ENCODE results near the gene PIP4K2B. TPM values are rescaled to one million over a fixed set of nuclear protein-coding genes. Genes with fewer than 3 reads are reported as not detected.

The PIP4K2B gene
- total RNA-seq, 2 donors from 2014 or later, result 25.4 to 33.2 TPM

GRCh38 chr17:38746004-38746848 is 53.1 kb downstream of the PIP4K2B start:
- H3K27ac Mint-ChIP-seq, result no peak overlapping the region
- ATAC-seq (no peak), DNase-seq (ENCODE audit: low spot score) (no peak)
- peaks cover 31 to 34% of the 10 kb centered on the region in 2 donors for H3K27me3 Mint-ChIP-seq
- H3K4me3 Mint-ChIP-seq, result peak overlapping the region; percentile 55
- no peaks in the 10 kb centered on the region for H3K36me3 Mint-ChIP-seq
- H3K9me3 Mint-ChIP-seq, result no peaks in the 10 kb centered on the region
- H3K4me1 Mint-ChIP-seq (ENCODE audit: low read depth in 2 of 2), result peaks cover 8 to 24% of the 10 kb centered on the region in 2 donors

GRCh38 chr17:38745545-38745944 is 53.8 kb downstream of the PIP4K2B start:
- ATAC-seq (no peak), DNase-seq (ENCODE audit: low spot score) (no peak)
- Mint-ChIP-seq H3K27me3 (peaks cover 24 to 31% of the 10 kb centered on the region in 2 donors), H3K4me1 (ENCODE audit: low read depth in 2 of 2) (peaks cover under 1 to 17% of the 10 kb centered on the region in 2 donors), H3K4me3 (no peak overlapping the region), H3K27ac (no peak overlapping the region), H3K36me3 (no peaks in the 10 kb centered on the region), H3K9me3 (no peaks in the 10 kb centered on the region)

DNA sequence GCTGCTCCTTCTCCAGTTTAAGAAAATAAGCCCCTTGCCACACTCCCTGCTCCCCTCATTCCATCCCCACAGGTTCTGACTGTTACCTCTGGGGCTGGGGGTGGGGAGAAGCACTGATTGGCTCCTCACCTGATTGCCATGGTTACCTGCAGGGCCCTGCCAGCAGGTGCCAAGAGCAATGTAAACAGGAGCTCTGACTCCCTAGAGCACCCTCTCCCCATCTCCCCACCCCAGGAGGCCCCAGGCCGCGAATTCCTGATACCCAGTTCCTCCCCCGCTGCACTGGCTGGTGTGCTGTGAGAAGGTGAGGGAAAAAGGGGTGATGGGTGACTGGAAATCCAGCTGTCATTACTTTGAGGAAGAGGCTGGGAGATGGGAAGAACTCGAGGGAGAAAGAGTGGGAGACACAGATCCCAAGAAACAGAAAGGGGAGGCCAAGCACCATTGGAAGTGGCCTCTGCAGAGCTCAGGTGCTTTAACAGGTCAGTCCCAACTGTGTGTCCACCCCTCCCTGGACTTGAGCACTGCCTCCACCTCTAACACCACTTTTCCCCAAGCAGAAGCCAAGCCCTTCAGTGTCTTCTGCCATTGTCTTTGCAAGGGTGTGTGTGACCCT is 55.7 kb downstream of the PIP4K2B start:
- H3K27ac Mint-ChIP-seq, result no peak overlapping the region
- ATAC-seq (no peak), DNase-seq (ENCODE audit: low spot score) (no peak)
- H3K27me3 Mint-ChIP-seq, result peaks cover 24% of the 10 kb centered on the region in 2 donors
- H3K9me3 Mint-ChIP-seq, result no peaks in the 10 kb centered on the region
- no peak overlapping the region for H3K4me3 Mint-ChIP-seq
- H3K4me1 Mint-ChIP-seq (ENCODE audit: low read depth in 2 of 2), result peaks cover 0 to 11% of the 10 kb centered on the region in 2 donors
- H3K36me3 Mint-ChIP-seq, result no peaks in the 10 kb centered on the region

- DNase-seq (ENCODE audit: low spot score), result no peak
Measured at GRCh38 chr17:38742411-38743308, 56.7 kb downstream of the PIP4K2B start.

GRCh38 chr17:38741921-38742410 is 57.4 kb downstream of the PIP4K2B start:
- ATAC-seq (no peak), DNase-seq (ENCODE audit: low spot score) (no peak)
- no peak overlapping the region for H3K27ac Mint-ChIP-seq
- H3K9me3 Mint-ChIP-seq, result no peaks in the 10 kb centered on the region
- H3K36me3 Mint-ChIP-seq, result no peaks in the 10 kb centered on the region
- peaks cover 21 to 24% of the 10 kb centered on the region in 2 donors for H3K27me3 Mint-ChIP-seq
- no peak overlapping the region for H3K4me3 Mint-ChIP-seq
- peaks cover 0 to 8% of the 10 kb centered on the region in 2 donors for H3K4me1 Mint-ChIP-seq (ENCODE audit: low read depth in 2 of 2)

More at GRCh38 chr17:38742411-38743308, 56.7 kb downstream of the PIP4K2B start:
- peak in 1 of 2 donors; percentile 41 for ATAC-seq
- peaks cover 21 to 24% of the 10 kb centered on the region in 2 donors for H3K27me3 Mint-ChIP-seq
- peaks cover 0 to 8% of the 10 kb centered on the region in 2 donors for H3K4me1 Mint-ChIP-seq (ENCODE audit: low read depth in 2 of 2)
- H3K9me3 Mint-ChIP-seq, result no peaks in the 10 kb centered on the region
- no peak overlapping the region for H3K4me3 Mint-ChIP-seq
- H3K36me3 Mint-ChIP-seq, result no peaks in the 10 kb centered on the region
- H3K27ac Mint-ChIP-seq, result no peak overlapping the region

DNA sequence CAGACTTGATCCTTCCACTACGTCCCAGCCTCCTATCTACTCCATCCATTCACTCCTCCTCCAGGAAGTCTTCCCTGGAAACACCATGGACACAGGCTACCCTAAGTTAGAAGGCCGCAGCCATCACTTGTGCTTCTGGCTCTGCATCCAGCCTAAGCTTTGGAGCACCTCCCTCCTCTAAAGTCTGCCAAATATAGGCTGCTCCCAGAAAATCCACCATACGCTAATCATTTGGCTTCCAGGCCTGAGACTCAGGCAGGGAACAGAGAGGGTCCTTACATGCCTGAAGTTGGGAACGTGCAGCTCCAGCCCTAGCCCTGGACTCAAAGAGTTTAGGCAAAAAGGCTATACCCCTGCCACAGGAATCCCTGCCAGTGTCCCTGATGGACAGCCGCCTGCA is 57.9 kb downstream of the PIP4K2B start:
- Mint-ChIP-seq H3K36me3 (no peaks in the 10 kb centered on the region), H3K27ac (no peak overlapping the region), H3K9me3 (no peaks in the 10 kb centered on the region), H3K27me3 (peaks cover 16 to 20% of the 10 kb centered on the region in 2 donors), H3K4me3 (no peak overlapping the region), H3K4me1 (ENCODE audit: low read depth in 2 of 2) (peaks cover 0 to 5% of the 10 kb centered on the region in 2 donors)
- ATAC-seq (no peak), DNase-seq (ENCODE audit: low spot score) (no peak)

DNA sequence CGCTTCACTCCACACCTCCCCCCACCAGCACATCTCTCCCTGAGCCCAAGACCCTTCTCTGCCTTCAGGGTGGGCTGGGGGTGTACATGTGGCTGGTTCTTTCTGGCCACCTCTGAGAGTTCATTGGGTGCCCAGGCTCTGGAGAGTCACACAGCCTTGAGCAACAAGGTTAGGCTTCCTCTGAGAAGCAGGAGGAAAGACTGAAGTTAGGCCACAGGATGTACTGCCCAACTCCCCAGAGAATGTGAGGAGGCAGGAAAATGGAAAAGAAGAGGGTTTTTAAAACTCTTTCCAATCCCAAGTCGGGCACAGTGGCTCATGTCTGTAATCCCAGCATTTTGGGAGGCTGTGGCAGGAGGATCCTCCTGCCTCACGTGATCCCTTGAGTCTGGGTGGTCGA is 58.5 kb downstream of the PIP4K2B start:
- no peak for DNase-seq (ENCODE audit: low spot score)
- H3K4me3 Mint-ChIP-seq, result no peak overlapping the region
- no peaks in the 10 kb centered on the region for H3K9me3 Mint-ChIP-seq
- H3K27me3 Mint-ChIP-seq, result peaks cover 9 to 14% of the 10 kb centered on the region in 2 donors
- no peaks in the 10 kb centered on the region for H3K36me3 Mint-ChIP-seq
- no peaks in the 10 kb centered on the region for H3K4me1 Mint-ChIP-seq (ENCODE audit: low read depth in 2 of 2)
- H3K27ac Mint-ChIP-seq, result no peak overlapping the region
- ATAC-seq, result no peak

DNA sequence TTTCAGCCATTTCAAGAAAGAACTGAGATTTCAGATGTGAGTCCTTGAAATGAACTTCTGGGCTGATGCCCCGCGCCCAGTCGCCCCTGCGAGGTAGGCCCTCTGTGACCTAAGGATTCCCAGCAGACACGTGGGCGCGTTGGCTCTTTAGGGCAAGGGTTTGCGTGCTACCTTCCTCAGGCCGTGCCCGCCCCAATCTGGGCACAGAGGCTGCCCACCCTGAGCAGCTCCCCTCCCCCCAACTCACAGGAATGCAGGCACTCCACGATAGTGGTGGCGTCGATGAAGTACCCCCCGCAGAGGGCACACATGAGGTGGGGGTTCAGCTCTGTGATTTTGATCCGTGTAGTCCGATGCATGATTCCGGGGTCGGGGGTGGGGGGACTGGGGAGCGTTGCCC is 59.3 kb downstream of the PIP4K2B start:
- peaks cover 9 to 11% of the 10 kb centered on the region in 2 donors for H3K27me3 Mint-ChIP-seq
- ATAC-seq (no peak), DNase-seq (ENCODE audit: low spot score) (no peak)
- H3K9me3 Mint-ChIP-seq, result no peaks in the 10 kb centered on the region
- H3K4me1 Mint-ChIP-seq (ENCODE audit: low read depth in 2 of 2), result peaks cover 5% of the 10 kb centered on the region in 2 donors
- no peaks in the 10 kb centered on the region for H3K36me3 Mint-ChIP-seq
- H3K27ac Mint-ChIP-seq, result no peak overlapping the region
- H3K4me3 Mint-ChIP-seq, result no peak overlapping the region

GRCh38 chr17:38739305-38739704 is 60.1 kb downstream of the PIP4K2B start:
- Mint-ChIP-seq H3K4me1 (ENCODE audit: low read depth in 2 of 2) (peaks cover 9 to 13% of the 10 kb centered on the region in 2 donors), H3K36me3 (no peaks in the 10 kb centered on the region), H3K9me3 (no peaks in the 10 kb centered on the region), H3K27me3 (peaks cover 4 to 5% of the 10 kb centered on the region in 2 donors), H3K4me3 (no peak overlapping the region), H3K27ac (no peak overlapping the region)
- no peak for ATAC-seq
- DNase-seq (ENCODE audit: low spot score), result no peak

GRCh38 chr17:38738686-38739085 is 60.7 kb downstream of the PIP4K2B start:
- H3K36me3 Mint-ChIP-seq, result no peaks in the 10 kb centered on the region
- no peak overlapping the region for H3K4me3 Mint-ChIP-seq
- no peak overlapping the region for H3K27ac Mint-ChIP-seq
- DNase-seq (ENCODE audit: low spot score) (no peak), ATAC-seq (no peak)
- H3K27me3 Mint-ChIP-seq, result peaks cover 0 to 4% of the 10 kb centered on the region in 2 donors
- peaks cover 15 to 19% of the 10 kb centered on the region in 2 donors for H3K4me1 Mint-ChIP-seq (ENCODE audit: low read depth in 2 of 2)
- no peaks in the 10 kb centered on the region for H3K9me3 Mint-ChIP-seq

- no peak for DNase-seq (ENCODE audit: low spot score)
- Mint-ChIP-seq H3K36me3 (no peaks in the 10 kb centered on the region), H3K27ac (no peak overlapping the region)
Measured at GRCh38 chr17:38738007-38738662, 61.2 kb downstream of the PIP4K2B start.

DNA sequence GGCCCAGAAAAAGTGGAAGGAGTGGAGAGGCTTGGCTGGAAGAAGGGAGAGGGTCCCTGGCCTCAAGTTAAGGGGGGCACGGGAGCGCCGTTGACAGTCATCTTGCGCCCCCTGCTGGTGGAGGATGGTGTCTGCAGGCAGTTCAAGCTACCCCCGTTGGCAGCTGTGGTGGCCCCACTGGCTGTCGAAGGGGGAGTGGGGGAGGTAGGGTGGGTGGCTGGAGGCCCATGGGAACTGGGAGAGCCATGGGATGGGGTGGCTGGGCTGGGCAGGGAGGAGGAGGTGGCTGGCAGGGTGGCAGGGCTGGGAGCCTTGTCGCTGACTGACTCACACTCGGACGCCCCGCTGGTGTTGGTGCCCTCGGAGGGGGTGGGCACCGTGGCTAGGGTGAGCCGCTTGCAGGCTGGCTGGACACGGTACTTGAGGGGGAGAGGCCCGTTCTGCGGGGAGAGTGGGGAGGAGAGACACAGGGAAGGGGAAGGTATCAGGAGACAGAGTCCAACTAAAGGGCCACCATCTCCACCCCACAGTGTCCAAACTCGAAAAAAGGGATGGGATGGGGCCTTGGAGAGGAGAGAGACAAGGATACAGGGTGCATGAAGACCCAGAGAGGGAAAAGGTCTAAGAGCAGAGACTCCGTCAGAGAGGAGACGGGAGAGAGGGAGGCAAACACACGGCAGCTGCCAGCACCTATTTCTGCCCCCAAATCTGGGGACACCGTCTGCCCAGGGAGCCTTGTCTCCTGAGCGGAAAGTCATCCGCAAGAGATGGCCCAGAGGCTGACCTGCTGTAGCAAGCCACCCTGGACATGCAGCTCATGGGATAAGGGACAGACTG is 64.0 kb downstream of the PIP4K2B start:
- H3K27ac Mint-ChIP-seq, result peak overlapping the region in 1 of 2 donors; percentile 41
- no peaks in the 10 kb centered on the region for H3K36me3 Mint-ChIP-seq

More at GRCh38 chr17:38738007-38738662, 61.2 kb downstream of the PIP4K2B start:
- H3K4me1 Mint-ChIP-seq (ENCODE audit: low read depth in 2 of 2), result peaks cover 20 to 22% of the 10 kb centered on the region in 2 donors
- no peaks in the 10 kb centered on the region for H3K27me3 Mint-ChIP-seq
- no peak overlapping the region for H3K4me3 Mint-ChIP-seq
- no peaks in the 10 kb centered on the region for H3K9me3 Mint-ChIP-seq
- no peak for ATAC-seq

More for the DNA sequence above, 64.0 kb downstream of the PIP4K2B start:
- peak; percentile 31 to 41 for ATAC-seq
- no peaks in the 10 kb centered on the region for H3K27me3 Mint-ChIP-seq
- no peaks in the 10 kb centered on the region for H3K9me3 Mint-ChIP-seq
- H3K4me3 Mint-ChIP-seq, result no peak overlapping the region
- peak; percentile 80 for DNase-seq (ENCODE audit: low spot score)
- peaks cover 41 to 42% of the 10 kb centered on the region in 2 donors for H3K4me1 Mint-ChIP-seq (ENCODE audit: low read depth in 2 of 2)
